Stimulated activated CD8-positive, alpha-beta memory T cell treated with anti-CD3 and anti-CD28 coated beads, Interleukin-7, amount 100 ng/mL, for 48 hours (primary cell): ENCODE results near the gene MPG.

ENCODE experiments used
- DNase-seq, 2 donors: peaks; one replicate each; pipeline ENCODE4 v3.0.0-alpha.2; 2020; ENCODE audit warnings: low read depth in 1 of 2; ENCODE audit errors: extremely low read depth in 1 of 2

Gene MPG

DNA sequence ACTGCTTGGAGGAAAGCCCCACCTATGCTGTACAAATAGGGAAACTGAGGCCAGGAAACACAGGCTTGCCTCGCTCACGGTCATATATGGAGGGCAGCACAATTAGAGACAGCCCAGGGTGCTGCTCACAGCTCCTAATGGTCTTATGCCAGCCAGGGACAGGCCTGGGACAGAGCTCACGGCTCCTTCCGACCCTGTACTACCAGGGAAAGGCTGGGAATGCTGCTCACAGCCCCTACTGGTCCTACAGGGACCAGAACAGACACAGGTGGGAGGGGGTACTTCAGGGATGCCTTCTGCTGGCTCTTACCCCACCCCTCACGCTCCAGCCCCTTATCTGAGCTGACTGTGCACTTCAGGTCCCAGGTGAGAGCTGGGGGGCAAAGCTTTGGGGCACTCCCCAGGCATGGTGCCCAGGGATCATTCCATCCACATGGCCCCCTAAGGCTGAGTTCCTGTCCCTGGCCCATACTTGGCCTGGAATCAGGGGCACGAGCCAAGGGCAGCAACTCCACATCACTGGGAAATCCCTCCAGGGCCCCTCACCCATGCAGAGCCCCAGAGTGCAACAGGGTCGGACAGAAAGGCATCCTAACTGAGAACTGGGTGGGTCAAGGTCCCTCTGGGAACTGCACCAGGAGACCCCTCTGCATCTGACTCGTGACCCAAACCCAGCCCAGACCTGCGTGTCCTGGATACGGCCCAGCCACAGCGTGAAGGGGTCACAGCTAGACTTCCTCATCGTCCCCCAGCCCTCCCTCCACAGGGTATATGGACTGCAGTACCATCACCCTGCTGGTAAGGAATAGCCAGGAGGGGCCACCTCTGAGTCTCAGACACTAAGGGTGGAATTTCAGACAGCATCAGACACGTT is 11.5 kb upstream of the MPG start:
- no peak for DNase-seq

DNA sequence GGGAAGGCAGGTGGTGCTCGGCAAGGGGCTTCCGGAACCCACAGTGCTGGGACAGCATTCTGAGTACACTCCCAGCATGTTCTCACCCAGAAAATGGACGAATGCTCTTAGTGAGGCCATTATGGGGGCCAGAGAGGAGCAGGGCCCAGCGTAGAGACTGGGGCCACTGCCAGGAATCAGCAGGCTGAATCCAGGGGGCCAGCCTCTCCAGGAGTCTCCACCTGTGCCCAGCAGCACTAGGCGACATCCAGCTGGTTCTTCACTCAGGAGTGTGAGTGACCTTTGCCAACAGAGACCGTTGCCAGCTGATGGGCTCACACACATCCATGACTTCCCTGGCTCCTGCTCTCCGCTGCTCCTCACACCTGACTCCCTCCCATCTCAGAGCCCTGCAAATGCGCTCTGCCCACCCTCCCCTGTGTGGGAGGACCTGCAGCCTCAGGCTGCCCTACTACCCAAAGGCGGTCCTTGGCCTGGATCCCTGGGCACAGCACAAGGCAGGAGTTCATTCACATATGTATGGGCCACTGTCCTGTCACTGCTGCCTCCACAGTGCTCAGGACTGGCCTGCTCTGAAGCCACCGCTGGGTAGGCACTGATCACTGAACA is 10.7 kb upstream of the MPG start:
- no peak for DNase-seq

DNA sequence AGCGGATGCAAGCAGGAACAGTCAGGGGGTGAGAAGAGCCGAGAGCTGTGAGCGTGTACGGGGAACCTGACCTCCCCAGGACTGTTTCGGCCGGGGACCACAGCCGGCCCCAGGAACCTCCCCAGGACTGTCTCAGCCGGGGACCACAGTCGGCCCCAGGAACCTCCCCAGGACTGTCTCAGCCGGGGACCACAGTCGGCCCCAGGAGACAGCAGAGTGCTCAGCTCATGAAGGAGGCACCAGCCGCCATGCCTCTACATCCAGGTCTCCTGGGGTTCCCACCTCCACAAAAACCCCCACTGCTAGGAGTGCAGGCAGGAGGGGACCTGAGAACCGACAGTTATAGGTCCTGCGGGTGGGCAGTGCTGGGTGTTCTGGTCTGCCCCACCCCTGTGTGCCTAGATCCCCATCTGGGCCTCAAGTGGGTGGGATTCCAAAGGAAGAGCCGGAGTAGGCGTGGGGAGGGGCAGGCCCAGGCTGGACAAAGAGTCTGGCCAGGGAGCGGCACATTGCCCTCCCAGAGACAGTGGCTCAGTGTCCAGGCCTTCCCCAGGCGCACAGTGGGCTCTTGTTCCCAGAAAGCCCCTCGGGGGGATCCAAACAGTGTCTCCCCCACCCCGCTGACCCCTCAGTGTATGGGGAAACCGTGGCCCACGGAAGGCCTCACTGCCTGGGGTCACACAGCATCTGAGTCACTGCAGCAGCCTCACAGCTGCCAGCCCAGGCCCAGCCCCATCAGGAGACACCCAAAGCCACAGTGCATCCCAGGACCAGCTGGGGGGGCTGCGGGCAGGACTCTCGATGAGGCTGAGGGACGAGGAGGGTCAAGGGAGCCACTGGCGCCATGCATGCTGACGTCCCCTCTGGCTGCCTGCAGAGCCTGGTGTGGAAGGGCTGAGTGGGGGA is 9.9 kb upstream of the MPG start:
- DNase-seq, result no peak

DNA sequence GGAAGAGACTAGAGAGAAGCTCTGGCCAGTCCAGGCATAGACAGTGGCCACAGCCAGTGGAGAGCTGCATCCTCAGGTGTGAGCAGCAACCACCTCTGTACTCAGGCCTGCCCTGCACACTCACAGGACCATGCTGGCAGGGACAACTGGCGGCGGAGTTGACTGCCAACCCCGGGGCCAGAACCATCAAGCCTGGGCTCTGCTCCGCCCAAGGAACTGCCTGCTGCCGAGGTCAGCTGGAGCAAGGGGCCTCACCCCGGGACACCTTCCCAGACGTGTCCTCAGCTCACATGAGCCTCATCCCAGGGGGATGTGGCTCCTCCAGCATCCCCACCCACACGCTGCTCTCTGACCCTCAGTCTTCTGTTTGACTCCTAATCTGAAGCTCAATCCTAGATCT is 8.8 kb upstream of the MPG start:
- no peak for DNase-seq

DNA sequence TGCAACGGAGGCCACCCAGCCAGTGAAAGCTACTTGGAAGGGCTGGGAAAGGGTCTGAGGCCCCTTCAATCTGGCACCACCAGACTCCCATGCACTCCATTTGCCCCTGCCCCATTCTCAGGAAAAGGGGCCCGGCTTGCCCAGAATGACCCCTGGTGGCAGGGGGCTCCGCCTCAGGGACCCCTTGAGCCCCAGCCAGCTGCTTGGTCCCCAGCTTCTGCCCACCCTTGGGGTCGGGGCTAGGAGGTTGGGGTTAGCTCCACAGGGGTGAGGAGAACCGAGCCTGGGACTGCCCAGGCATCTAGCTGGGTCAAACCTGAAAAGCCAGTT is 6.8 kb upstream of the MPG start:
- DNase-seq, result no peak

DNA sequence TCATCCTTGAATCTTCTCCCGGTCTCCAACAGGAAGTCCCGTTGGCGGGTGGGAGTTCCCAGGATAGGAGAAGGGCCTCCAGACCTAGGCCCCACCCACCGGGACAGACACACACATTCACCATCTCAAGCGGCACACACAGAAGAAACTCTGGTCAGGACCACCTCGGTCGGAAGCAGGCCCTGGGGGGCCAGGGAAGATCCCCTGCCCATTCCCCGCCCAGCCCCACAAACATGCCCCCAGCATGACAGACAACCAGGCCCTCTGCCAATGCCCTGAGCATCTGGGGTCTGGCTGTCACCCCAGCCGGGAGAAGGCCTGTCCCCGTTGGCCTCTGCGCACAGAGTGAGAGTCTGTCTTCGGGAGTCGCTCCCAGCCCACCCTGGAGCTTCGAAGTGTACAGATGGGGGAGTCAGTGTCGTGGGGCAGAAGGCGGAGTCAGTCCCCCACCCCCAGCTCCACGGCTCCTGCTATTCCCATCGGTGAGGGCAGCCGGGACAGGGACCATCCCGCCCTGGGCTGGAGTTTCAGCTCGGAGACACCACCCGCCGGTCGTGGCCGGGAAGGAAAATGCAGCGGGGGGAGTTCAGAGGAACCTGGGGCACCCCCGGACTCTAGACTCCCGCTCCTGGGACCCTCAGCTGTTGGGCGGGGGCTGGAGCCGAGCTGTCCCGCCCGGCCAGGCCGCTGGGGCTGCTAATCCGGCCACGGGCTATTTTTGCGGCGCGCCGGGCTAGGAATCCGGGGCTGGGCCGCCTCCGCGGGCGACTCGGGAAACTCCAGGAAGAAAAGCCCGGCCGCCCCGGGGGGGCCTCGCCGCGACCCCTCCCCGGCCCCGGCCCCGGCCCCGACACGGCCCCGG is 6.3 kb upstream of the MPG start:
- no peak for DNase-seq

DNA sequence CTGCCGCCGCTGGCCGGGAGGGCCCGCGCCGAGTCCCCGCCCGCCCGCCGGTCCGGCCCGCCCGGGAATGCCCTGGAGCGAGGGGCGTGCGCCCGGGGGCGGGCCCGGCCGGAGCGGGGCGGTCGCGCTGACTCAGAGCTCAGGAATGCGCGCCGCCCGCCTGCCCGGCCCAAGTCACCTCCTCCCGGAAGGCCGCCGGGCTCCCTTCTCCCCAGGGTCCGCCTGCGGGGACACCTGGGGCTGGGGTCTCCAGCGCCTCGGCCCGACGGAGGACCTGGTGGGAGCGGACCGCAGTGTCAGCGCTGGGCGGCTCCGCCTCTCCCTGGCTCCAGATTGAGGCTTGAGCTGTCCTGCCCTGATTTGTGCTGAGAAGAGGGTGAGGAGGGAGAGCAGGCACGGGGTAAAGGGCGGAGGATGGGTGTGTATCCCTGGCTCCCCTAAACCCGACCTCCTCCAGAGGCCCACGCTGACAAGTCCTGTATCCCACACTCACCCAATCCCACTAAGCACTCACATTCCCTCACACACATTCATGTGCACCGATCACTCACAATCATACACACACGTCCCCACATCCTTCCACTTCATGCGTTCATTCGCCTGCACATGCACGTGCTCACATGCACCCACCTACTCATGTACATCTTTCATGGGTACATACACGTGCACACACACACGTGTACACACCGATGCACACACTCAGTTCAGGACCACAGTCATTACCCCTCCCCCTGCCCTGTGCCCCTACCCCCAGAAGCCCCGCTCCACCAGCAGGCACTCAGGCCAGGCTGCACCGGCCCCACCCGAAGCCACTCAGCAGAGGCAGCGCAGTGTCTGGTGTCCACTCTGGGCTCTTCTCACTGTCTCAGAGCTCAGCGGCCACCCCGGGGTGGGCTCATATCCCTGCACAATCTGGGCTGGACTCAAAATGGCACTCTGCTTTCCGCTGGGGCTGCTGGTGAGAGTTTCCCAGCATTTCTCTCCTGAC is 5.2 kb upstream of the MPG start, which contains the start of gene RHBDF1:
TSS of gene RHBDF1 (minus strand) at position 71 of the 988 bp plus-strand sequence. CDS start 7,616 bp downstream, outside the sequence.
- DNase-seq, result no peak

DNA sequence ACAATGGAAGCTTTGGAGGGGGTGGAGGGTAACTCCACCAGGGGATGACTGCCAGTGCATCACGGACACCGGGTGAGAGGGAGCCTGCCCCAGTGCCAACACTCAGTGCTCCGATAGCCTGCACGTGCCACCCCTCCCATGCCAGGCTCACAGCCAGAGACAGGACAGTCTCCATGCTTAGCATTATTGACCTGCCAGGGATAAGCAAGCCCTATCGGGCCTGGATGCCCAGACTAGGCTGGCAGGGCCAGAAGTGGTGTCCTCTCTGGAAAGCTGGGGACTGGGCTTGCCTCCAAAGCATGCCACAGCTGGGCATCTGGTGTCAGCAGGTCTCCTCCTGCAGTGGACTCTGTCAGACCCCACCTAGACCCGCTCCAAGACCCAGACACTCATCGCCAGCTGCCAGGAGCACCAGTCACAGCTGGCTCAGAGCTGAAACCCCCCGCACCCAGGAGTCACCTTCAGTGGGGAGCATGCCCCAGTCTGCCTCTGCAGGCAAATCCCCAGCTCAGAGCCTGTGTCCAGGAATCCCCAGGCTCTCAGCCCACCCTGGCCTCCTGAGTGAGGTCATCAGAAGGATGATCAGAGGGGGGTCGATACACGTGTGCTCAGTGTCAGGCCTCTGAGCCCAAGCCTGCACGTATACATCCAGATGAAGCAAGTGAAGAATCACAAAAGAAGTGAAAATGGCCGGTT is 3.8 kb upstream of the MPG start:
- DNase-seq, result no peak

DNA sequence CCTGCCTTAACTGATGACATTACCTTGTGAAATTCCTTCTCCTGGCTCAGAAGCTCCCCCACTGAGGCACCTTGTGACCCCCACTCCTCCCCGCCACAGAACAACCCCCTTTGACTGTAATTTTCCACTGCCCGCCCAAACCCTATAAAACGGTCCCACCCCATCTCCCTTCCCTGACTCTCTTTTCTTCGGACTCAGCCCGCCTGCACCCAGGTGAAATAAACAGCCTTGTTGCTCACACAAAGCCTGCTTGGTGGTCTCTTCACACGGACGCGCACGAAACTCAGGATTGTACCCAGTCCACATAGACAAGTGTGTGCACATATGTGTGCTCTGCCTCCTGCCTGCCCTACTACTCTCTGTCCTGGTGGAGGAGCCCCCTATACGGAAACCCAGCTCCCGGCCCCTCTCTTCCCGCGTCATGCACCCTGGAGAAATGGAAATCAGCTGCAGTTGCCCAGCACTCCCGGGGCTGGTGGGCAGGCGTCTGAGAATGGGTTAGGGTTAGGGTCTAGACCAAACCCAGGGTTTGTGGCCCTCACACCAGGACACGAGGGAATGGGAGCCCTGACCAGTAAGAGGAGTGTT is 3.2 kb upstream of the MPG start:
- DNase-seq, result no peak

DNA sequence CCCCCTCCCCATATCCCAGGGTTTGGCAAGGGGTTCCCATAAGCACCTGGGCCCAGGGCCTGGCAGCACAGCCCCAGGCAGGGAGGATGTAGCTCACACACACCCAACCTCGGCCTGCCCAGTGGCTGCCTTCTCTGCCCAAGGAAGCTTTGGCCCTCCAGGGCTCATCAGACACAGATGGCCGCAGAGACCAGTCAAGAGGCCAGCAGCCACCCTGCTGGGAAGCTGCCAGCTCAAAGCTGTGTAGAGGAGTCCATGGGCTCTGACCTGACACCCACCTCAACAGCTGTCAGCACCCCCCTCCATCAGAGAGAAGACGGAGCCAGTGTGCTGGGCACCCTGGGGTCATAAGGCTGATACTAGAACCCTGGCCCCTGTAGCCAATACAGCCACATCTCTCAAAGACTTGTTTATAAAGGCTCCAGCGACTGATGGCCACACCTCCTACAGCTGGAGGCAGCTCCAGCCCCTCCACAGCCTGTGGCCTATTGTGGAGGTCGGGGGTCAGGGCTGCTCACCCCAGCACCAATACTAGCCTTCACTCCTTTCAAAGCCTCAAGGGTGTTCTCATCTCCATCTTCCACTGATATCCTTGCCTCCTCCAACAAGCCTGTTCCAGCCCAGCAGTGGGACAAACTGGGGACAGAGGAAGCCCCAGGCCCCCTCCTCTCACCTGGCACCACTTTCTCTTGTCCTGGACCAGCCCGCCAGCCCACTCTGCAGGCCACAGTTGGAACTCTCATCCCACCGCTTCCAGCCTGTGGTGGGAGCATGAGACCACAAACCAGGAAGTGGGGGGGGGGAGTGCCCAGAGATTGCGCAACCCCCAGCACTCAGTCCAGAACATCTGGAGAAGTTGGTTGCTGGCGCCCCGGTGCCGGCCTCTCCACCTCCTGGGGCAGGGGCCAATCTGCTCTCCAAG is 2.2 kb upstream of the MPG start:
- no peak for DNase-seq

DNA sequence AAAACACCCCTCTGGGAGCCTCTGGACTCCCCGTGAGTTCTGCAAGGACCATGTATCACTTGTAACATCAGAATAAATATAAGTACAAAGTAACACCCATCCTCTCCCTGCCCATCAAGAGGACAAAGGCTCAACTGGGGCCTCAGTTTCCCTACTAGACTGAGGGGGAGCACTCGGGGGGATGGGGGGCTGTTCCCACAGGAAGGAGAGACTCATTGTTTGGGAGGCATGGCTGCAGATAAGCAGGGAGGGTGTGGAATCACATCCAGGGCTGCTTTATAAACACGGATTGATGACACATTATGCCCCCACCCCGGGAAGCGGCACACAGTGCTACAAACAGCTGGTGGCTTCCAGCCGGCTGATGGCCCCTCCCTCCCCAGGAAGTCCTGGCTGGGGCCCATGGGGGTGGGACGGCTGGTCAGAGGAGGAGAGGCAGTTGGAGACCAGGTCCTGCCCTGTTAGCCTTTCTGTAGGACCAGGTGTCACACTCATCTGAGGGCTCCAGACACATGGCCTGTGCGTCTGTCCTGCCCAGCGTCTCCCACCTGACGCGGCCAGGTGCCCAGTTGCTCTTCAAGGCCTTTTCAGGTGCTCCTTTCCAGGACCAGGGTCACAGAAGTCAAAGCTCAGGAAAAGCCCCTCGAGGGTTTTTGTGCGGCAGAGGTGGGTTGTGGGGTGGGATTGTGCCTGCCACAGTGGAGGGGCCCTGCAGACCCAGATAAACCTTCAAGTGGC is 1.3 kb upstream of the MPG start:
- no peak for DNase-seq

DNA sequence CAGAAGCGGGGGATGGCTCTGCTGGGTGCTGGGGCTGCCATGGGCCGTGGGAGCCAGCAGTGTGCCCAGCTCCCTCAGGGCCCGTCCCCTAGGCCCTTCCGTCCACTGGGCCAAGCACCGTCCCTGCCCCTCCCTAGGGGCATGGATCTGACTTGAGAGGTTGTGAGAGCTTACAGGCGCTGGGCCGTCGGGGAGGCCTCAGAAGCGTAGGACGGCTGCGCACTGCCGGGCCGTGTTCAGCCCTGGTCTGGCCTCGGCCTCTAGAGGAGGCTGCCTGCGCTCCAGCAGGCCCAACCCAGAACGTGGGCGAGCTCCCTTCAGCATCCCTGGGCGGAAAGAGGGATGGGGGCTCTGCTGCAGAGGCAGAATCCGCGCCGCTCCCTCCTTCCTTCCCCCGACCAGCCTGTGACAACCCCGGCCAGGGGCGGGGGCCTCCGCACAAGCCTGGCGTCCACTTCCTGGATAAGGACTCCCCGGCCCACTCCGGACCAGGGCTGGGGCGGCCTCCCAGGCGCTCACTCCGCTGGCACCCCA is 685 bp upstream of the MPG start:
- no peak for DNase-seq

DNA sequence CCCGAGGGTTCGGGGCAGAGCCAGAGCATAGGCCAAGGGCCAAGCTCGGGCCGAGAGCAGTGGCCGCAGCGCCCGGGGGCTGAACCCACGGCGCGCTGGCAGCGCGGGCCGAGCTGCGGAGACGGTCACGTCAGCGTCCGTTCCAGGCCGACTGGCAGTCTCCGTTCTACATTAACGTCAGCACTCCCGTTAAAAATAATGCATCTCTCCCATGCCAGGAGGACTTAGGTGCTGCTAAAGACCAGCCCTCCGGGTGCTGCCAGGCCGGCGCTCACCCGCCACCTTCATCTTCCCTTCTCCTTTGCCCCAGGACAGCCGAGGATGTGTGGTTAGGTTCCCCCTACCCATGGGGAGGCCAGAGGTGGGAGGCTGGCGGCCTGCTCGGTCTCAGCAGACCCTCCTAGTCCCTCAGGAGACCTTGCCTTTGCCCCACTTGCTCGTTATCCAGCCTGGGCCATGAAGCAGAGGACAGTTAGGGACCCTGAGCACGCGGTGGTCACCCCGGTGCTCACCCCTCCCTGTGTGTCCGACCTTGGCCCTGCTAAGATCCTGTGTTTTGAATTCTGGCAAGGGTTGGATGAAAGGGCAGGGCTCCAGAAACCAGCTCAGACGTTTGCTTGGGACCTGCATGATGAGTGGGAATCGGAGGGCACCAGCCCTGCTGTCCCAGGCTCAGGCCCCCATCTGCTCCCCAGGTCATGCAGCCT is 572 bp downstream of the MPG start:
- no peak for DNase-seq

DNA sequence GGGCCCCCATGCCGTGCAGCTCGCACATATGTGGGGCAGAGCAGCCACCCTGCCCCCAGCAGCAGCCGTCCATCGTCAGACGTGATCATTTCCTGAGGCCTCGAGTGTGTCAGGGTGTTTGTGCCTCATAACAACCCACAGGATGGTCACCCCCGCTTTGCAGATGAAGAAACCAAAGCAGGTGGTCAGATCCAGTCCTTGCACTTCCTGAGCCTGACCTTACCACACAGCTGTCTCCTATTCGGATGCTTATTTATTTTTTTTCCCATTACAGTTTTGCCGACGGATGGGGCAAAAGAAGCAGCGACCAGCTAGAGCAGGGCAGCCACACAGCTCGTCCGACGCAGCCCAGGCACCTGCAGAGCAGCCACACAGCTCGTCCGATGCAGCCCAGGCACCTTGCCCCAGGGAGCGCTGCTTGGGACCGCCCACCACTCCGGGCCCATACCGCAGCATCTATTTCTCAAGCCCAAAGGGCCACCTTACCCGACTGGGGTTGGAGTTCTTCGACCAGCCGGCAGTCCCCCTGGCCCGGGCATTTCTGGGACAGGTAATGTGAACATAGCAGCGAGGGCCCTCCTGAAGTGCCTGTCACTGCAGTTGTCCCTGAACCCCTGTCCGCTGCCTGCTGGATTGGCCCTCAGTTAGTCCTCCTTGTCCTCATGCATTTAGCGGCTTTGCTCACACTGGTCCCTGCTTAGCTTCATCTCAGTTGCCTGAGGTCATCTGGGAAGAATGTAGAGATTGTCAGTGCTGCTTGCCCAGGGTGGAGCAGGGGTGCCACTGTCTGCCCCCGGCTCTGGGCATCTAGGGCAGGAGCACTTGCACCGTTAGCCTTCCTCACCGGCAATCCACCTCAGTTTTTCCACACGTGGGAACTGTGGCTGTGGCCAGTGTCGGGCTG is 1.4 kb downstream of the MPG start:
- DNase-seq, result no peak

DNA sequence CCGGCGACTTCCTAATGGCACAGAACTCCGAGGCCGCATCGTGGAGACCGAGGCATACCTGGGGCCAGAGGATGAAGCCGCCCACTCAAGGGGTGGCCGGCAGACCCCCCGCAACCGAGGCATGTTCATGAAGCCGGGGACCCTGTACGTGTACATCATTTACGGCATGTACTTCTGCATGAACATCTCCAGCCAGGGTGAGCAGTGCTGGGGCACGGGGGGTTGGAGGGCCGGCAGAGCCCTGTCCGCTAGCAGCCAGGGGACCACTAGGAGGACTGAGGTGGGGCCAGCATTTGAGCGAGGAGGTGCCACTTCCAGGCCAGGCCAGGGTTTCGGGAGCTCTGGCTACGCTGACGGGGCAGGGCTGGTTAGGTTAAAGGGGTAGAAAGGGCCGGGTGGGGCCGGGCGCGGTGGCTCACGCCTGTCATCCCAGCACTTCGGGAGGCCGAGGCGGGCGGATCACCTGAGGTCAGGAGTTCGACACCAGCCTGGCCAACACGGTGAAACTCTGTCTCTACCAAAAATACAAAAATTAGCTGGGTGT is 5.1 kb downstream of the MPG start:
- DNase-seq, result no peak
